Osteoblast (primary cell): ENCODE measurements around the gene DEFB124. TPM values are rescaled to one million over a fixed set of nuclear protein-coding genes. Genes with fewer than 3 reads are reported as not detected.
A peak's percentile ranks its signal among the peaks of the same experiment; 100 is the strongest.

ENCODE experiments used
- DNase-seq: peaks from one replicate; pipeline ENCODE4 v3.0.0; 2011; ENCODE audit warnings: low spot score, mixed read lengths; ENCODE audit not compliant: insufficient read length; ENCODE audit errors: missing footprints
- H2AFZ ChIP-seq: 2 replicates; pipeline ENCODE4 v1.6.0; 2011; ENCODE audit warnings: mild to moderate bottlenecking, low read length
- H3K27ac ChIP-seq: 2 replicates; pipeline ENCODE4 v1.5.1; 2011; ENCODE audit warnings: mild to moderate bottlenecking, low read depth, low read length, moderate library complexity
- H3K27me3 ChIP-seq: 2 replicates; pipeline ENCODE4 v1.6.0; 2012; ENCODE audit warnings: mild to moderate bottlenecking, control low read depth, inconsistent platforms, low read length, moderate library complexity; ENCODE audit not compliant: insufficient read depth
- H3K36me3 ChIP-seq: 2 replicates; pipeline ENCODE4 v1.5.1; 2011; ENCODE audit warnings: mild to moderate bottlenecking, low read length, control low read depth, moderate library complexity; ENCODE audit not compliant: insufficient read depth
- H3K4me1 ChIP-seq: 2 replicates; pipeline ENCODE4 v1.5.1; 2011; ENCODE audit warnings: mild to moderate bottlenecking, low read length, control low read depth, moderate library complexity; ENCODE audit not compliant: insufficient read depth
- H3K4me2 ChIP-seq: 2 replicates; pipeline ENCODE4 v1.6.0; 2011; ENCODE audit warnings: mild to moderate bottlenecking, low read length; ENCODE audit not compliant: insufficient read depth
- H3K4me3 ChIP-seq: fragments of 200-600 bp; sonication (generic); 3 replicates; pipeline ENCODE4 v1.5.1; 2012; ENCODE audit warnings: mild to moderate bottlenecking, low read length, inconsistent platforms; ENCODE audit not compliant: insufficient read depth
- H3K79me2 ChIP-seq: 2 replicates; pipeline ENCODE4 v1.6.0; 2012; ENCODE audit warnings: mild to moderate bottlenecking, low read length, control low read depth, inconsistent platforms; ENCODE audit not compliant: insufficient read depth
- H3K9me3 ChIP-seq: 2 replicates; pipeline ENCODE4 v1.5.1; 2011; ENCODE audit warnings: low read depth, low read length, control low read depth
- H4K20me1 ChIP-seq: 2 replicates; pipeline ENCODE4 v1.6.0; 2012; ENCODE audit warnings: mild to moderate bottlenecking, low read length, control low read depth; ENCODE audit not compliant: insufficient read depth
- total RNA-seq: library from RNA; depleted of rRNA; stranded (reverse); fragments of >200 nt; gene quantifications from 2 replicates; pipeline ENCODE4 v1.2.3, GENCODE V29; 2012
- TF ChIP-seq, protein P1 (sequence below): IDR thresholded peaks from 2 replicates; pipeline ENCODE4 v1.5.1; 2011; ENCODE audit warnings: mild to moderate bottlenecking, low read depth, low read length, moderate library complexity; ENCODE audit errors: extremely low read depth

DEFB124 gene
- total RNA-seq, 1 donor = not detected

DNA sequence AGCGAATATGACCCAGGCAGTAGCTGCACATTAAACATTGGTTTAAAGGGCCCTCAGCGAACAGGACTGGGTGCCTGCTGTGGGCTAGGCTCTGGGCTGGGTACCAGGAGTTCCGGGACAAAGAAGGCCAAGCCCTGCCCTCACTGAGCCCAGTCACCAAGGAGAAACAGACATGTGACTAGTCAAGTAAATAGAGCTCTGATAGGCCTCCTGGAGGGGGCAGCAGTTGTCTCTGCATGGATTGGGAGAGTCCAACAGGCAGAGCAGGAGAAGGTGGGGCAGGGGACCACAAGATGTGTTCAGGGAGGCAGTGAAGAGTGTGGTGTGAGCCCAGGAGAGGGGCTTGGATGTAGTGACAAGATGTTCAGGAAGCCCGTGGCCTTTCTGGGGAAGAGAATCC is 42.4 kb upstream of the DEFB124 start:
- H3K4me1 ChIP-seq = peaks cover 34% of the 10 kb centered on the region
- peak overlapping the region; percentile 48 for H3K27ac ChIP-seq
- DNase-seq = peak; percentile 95
- H3K36me3 ChIP-seq = peaks cover 14% of the 10 kb centered on the region
- H2AFZ ChIP-seq = no peak overlapping the region
- H3K4me3 ChIP-seq = peak overlapping the region; percentile 34
- peak overlapping the region; percentile 62 for H3K4me2 ChIP-seq
- no peaks in the 10 kb centered on the region for H3K9me3 ChIP-seq
- peaks cover 65% of the 10 kb centered on the region for H4K20me1 ChIP-seq
- TF ChIP-seq, protein P1, sequence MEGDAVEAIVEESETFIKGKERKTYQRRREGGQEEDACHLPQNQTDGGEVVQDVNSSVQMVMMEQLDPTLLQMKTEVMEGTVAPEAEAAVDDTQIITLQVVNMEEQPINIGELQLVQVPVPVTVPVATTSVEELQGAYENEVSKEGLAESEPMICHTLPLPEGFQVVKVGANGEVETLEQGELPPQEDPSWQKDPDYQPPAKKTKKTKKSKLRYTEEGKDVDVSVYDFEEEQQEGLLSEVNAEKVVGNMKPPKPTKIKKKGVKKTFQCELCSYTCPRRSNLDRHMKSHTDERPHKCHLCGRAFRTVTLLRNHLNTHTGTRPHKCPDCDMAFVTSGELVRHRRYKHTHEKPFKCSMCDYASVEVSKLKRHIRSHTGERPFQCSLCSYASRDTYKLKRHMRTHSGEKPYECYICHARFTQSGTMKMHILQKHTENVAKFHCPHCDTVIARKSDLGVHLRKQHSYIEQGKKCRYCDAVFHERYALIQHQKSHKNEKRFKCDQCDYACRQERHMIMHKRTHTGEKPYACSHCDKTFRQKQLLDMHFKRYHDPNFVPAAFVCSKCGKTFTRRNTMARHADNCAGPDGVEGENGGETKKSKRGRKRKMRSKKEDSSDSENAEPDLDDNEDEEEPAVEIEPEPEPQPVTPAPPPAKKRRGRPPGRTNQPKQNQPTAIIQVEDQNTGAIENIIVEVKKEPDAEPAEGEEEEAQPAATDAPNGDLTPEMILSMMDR = peak; percentile 46
- no peaks in the 10 kb centered on the region for H3K27me3 ChIP-seq
- peaks cover 77% of the 10 kb centered on the region for H3K79me2 ChIP-seq

DNA sequence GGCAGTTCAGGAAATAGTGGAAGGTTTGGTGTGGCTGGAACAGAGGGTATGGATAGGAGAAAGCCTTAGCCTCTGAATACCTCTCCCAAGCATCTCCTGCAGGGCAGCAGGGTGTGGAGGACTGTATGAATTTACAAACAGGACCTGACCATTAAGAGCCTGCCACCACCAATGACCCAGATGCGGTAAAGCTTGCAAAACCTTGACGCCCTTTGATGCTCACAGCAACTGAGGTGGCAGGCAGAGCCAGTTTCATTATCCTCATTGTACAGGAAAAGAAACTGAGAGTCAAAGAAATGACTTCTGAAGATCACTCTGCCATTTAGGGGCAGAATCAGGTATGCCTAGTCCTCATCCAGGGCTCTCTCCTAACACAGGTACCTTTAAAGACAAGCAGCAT is 41.7 kb upstream of the DEFB124 start:
- Histone ChIP-seq H3K4me1 (peaks cover 34% of the 10 kb centered on the region), H4K20me1 (peaks cover 60% of the 10 kb centered on the region), H3K4me3 (peak overlapping the region; percentile 100), H3K36me3 (peaks cover 14% of the 10 kb centered on the region), H3K27me3 (no peaks in the 10 kb centered on the region), H3K79me2 (peaks cover 70% of the 10 kb centered on the region), H2AFZ (no peak overlapping the region), H3K4me2 (peak overlapping the region; percentile 99), H3K9me3 (no peaks in the 10 kb centered on the region), H3K27ac (no peak overlapping the region)
- no peak for DNase-seq
- TF ChIP-seq, protein P1 = no peak

DNA sequence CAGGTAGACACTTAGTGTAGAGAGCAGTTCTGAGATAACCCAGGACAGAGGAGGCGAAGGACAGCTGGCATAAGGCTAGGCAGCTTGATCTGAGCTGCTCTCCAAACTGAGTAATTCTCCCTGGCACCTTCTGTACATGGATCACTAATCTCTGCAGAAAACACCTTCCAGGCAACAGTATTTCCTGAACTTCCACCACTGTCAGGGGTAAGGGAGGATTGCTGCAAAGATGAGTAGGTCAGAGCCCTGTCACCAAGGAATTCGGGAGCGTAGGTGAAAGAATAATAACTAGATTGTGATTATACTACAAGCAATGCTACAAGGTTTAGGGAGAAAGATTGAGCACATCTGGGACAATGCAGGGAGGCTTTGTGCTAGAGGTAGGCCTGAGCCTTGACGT is 41.2 kb upstream of the DEFB124 start:
- no peak for DNase-seq
- Histone ChIP-seq H3K27me3 (no peaks in the 10 kb centered on the region), H3K36me3 (peaks cover 14% of the 10 kb centered on the region), H3K4me3 (peak overlapping the region; percentile 100), H2AFZ (no peak overlapping the region), H3K27ac (peak overlapping the region; percentile 94), H3K79me2 (peaks cover 66% of the 10 kb centered on the region), H4K20me1 (peaks cover 58% of the 10 kb centered on the region), H3K9me3 (no peaks in the 10 kb centered on the region), H3K4me2 (peak overlapping the region; percentile 99), H3K4me1 (peaks cover 34% of the 10 kb centered on the region)
- TF ChIP-seq, protein P1 = no peak

DNA sequence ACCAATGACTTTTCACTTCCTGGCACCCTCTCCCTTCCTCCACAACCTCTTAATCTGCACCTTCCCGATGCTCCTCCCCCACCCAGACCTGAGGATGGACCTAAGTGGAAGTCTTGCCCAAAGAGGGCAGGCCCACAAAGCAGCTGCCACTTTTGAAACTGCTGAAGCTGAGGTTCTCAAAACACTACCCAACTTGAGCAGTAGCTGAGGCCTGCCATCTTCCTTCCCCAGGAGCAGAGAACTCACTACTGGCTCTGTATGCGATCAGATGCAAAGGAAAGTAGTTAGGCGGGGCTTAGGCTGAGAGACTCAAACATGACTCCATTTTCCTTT is 40.8 kb upstream of the DEFB124 start:
- peak overlapping the region; percentile 99 for H3K4me2 ChIP-seq
- no peak overlapping the region for H2AFZ ChIP-seq
- DNase-seq = peak; percentile 85
- TF ChIP-seq, protein P1 = no peak
- peaks cover 54% of the 10 kb centered on the region for H4K20me1 ChIP-seq
- no peaks in the 10 kb centered on the region for H3K27me3 ChIP-seq
- H3K36me3 ChIP-seq = peaks cover 14% of the 10 kb centered on the region
- H3K27ac ChIP-seq = peak overlapping the region; percentile 94
- no peaks in the 10 kb centered on the region for H3K9me3 ChIP-seq
- peak overlapping the region; percentile 100 for H3K4me3 ChIP-seq
- H3K79me2 ChIP-seq = peaks cover 62% of the 10 kb centered on the region
- H3K4me1 ChIP-seq = peaks cover 34% of the 10 kb centered on the region
